ENCODE data around the gene FRMD4A.
"Not testable (repeated sequence)": the region's sequence is repeated elsewhere in the genome, so short reads cannot be mapped to it uniquely, and the experiment has no call there.

The FRMD4A gene

DNA sequence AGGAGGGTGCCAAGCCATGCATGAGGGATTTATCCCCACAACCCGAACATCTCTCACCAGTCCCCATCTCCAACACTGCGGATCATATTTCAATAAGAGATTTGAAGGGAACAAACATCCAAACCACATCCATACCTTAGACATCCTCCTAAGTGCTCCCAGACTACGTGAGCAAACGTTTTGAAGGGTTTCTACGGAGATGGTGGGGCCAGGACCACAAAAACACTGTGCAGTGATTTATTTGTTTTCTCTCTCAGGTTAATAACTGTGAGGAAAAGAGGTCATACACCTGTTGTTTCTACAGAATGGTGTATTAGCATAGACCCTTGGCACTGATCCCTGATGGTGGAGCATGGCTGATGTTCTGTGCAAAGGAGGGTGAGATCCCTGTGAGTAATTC is 277.8 kb downstream of the FRMD4A start:
- DNase-seq (ENCODE audit: low read depth), result no peak

DNA sequence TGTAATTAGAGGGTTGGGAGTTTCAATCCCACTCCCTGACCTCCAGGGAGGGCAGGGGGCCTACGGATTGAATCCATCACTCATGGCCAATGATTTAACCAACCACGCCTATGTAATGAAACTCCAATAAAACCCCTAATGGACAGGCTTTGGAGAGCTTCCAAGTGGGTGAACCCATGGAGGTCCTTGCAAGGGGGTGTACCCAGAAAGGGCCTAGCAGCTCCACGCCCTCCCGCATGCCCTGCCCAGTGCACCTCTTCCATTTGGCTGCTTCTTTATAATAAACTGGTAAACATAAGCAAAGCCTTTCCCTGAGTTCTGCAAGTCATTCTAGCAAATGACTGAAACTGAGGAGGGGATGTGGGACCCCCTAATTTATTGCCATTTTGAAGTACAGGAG is 280.1 kb downstream of the FRMD4A start:
- DNase-seq (ENCODE audit: low read depth), result no peak

- no peak for DNase-seq (ENCODE audit: low read depth)
Measured at GRCh38 chr10:14048930-14049613, 281.7 kb downstream of the FRMD4A start.

- DNase-seq (ENCODE audit: low read depth), result no peak
Measured at GRCh38 chr10:14047431-14047830, 283.3 kb downstream of the FRMD4A start.

GRCh38 chr10:14042051-14042450 is 288.7 kb downstream of the FRMD4A start:
- DNase-seq (ENCODE audit: low read depth), result not testable (repeated sequence)

- no peak for DNase-seq (ENCODE audit: low read depth)
Measured at GRCh38 chr10:14040787-14041631, 289.7 kb downstream of the FRMD4A start.

GRCh38 chr10:14039968-14040668 is 290.6 kb downstream of the FRMD4A start:
- peak; percentile 72 for DNase-seq (ENCODE audit: low read depth)

GRCh38 chr10:14036233-14036632 is 294.5 kb downstream of the FRMD4A start:
- DNase-seq (ENCODE audit: low read depth), result no peak

- no peak for DNase-seq (ENCODE audit: low read depth)
Measured at GRCh38 chr10:14035506-14035905, 295.2 kb downstream of the FRMD4A start.

- no peak for DNase-seq (ENCODE audit: low read depth)
Measured at GRCh38 chr10:14032406-14032998, 298.2 kb downstream of the FRMD4A start.

DNA sequence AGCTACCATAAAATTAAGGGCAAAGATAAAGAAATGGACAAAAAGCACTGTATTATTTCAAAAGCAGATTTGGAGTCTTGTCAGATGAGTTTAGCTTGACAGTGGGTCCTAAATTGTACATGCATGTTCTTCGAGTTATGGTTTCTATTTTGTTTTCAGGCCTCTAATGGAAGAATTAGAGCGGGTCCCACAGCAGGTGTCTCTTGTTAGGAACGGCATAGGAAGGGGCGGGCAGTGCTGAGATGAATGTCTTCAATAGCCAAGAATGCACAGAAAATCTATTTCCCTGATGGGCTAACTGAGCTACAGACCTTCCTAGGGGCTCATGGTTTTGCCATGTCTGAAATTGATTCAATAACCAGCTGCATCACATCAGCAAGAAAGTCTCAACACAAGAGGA is 304.4 kb downstream of the FRMD4A start:
- DNase-seq (ENCODE audit: low read depth), result no peak

- no peak for DNase-seq (ENCODE audit: low read depth)
Measured at GRCh38 chr10:14025283-14026189, 305.2 kb downstream of the FRMD4A start.

DNA sequence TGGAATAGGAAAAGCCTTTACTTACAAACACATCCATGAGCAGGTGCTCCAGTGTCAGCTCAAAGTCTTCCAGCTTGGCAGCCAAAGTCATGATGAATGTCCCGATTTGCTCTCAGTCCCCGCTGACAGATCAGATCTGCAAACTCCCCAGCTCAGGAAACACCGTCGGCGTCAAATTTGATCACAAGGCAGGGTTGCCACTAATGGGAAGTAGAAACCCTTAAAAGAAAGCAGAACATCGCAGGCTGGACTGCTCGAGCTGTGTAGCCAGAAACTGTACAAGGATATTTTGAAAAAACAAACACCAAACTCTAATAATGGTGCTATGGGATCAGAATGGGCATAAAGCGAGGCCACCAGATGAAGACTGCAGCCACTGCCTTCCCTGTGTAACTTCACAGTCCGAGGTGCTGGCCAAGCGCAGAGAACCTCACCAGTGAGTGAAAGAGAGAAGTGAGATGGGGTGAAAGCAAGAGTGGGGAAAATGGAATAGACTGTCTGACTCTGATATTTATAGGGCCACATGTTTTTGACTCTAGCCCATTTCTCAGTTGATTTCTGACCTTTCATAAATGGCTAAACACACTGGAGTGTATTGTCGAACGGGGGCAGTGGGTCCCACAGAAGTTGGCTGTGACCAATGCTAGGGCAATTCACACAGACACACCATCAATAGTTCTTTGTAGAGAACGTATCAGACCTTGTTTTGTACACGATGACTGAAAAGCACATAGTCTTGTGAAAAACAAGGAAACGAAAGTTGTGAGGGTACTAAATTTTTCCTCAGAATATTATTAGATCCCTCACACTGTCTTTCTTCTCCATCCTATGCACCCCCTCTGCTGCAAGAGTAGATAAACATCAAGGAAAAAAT is 306.2 kb downstream of the FRMD4A start:
- no peak for DNase-seq (ENCODE audit: low read depth)

DNA sequence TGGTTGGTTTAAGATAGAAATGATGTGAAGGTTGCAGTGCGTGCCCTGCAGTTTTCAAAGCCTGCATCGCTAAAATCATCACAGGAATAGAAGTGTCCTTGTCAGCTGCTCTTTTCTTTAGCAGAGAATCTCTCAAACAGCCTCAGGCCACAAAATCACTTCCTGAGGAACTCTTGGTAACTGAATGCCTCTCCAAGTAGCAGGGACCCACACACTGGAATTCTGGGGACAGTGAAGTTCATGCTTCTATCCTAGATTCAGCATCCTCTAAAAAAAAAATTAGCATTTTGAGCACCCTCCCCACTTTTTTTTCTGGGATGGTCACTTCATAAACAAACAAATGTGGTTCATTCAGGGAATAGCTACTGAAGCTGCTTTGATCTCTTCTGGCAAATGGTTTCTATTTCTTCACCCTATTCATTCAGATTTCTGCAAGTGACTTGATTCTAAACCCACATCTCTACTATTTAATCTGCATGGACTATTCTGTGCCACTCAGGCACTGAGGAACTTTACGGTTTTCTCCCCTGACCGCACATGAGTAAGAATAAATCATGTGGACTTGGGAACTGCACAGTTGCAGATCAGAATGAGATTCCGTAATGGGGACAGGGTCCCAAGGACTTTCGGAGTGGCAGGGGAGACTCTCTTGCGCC is 306.9 kb downstream of the FRMD4A start:
- no peak for DNase-seq (ENCODE audit: low read depth)

- DNase-seq (ENCODE audit: low read depth), result no peak
Measured at GRCh38 chr10:14022954-14023672, 307.6 kb downstream of the FRMD4A start.

GRCh38 chr10:14022052-14022451 is 308.7 kb downstream of the FRMD4A start:
- no peak for DNase-seq (ENCODE audit: low read depth)

DNA sequence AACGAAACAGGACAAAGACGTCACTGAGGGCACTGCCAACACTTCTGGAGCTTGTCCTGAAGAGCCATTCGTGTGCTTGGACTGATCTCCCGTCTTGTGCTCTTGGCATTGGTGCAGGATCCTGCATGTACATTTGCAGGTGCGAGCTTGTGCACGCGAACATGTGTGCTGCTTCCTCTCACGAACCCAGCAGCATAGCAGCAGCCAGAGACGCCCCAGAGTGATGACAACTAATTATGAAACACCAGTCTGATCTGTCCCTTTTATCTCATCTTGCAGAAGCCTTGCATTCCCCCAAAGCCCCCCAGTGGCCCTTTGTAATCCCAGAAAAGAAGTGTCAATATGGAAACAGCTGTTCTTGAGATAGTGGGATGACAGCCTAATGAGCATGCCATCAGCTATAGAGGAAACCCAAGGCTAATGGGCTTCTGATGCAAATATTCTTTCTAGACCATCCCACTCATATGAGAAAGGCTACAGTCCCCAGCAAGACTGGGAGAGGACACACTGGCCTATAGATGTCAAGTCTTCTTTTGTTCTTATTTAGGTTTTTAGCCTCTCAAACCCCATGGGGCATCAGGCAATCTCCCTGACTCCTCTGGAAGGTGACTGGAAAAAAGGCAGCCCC is 310.6 kb downstream of the FRMD4A start:
- no peak for DNase-seq (ENCODE audit: low read depth)

GRCh38 chr10:14017467-14017866 is 313.3 kb downstream of the FRMD4A start:
- DNase-seq (ENCODE audit: low read depth), result peak; percentile 60

- DNase-seq (ENCODE audit: low read depth), result no peak
Measured at GRCh38 chr10:14016931-14017333, 313.8 kb downstream of the FRMD4A start.
